Measurements from ENCODE around the gene APOL2. TPM values are rescaled to one million over a fixed set of nuclear protein-coding genes. Genes with fewer than 3 reads are reported as not detected.

Gene APOL2
- total RNA-seq, 2 donors from 2014 or later = 51.3 to 68.6 TPM

- ATAC-seq = no peak
- Mint-ChIP-seq H3K36me3 (no peaks in the 10 kb centered on the region), H3K27ac (no peak overlapping the region), H3K9me3 (no peaks in the 10 kb centered on the region)
- no peak for DNase-seq (ENCODE audit: low spot score in 2 of 2)
These were observed 54.8 kb downstream of the APOL2 start for GRCh38 chr22:36184433-36185025.

GRCh38 chr22:36183446-36183845 is 55.9 kb downstream of the APOL2 start:
- Mint-ChIP-seq H3K27ac (no peak overlapping the region), H3K36me3 (no peaks in the 10 kb centered on the region), H3K9me3 (no peaks in the 10 kb centered on the region)
- no peak for ATAC-seq
- DNase-seq (ENCODE audit: low spot score in 2 of 2) = no peak

DNA sequence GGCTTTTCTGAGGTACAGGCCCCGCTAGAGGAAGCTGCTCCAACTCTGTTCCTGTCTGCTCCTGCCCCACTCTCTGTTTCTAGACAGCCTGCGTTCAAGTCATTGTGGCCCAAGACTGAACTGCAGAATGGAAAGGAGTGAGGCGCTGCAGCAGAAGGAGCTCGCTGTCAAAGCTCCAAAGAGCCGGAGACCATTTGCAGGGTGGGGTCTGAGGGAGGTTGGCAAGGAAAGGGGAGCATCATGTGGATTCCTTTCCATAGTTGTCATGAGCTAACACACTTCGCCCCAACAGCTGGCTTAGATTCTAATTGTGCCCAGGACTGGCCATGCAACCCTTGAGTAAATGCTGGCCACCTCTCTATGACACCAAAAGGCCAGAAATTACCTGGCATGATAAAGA is 56.5 kb downstream of the APOL2 start:
- Mint-ChIP-seq H3K9me3 (no peaks in the 10 kb centered on the region), H3K36me3 (no peaks in the 10 kb centered on the region), H3K27ac (no peak overlapping the region)
- DNase-seq (ENCODE audit: low spot score in 2 of 2) (no peak), ATAC-seq (no peak)

DNA sequence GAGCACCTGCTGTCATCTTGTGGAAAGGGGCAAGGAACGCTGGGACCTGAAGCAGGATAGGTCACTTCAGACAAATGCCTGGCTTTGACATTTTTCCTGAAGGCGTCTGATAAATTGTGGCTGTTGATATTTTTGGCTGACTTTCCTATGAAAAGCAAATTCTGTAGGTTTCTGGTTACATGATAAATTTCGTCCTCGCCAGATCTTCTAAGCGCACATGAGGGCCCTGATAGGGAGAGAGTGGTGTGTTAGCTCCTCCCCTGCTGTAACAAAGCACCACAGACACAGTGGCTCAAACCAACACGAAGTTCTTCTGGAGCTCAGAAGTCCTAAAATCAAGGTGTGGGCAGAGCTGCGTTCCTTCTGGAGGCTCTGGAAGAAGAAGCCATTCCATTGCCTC is 57.3 kb downstream of the APOL2 start:
- DNase-seq (ENCODE audit: low spot score in 2 of 2) (no peak), ATAC-seq (no peak)
- peaks cover 0 to 4% of the 10 kb centered on the region in 2 donors for H3K36me3 Mint-ChIP-seq
- no peak overlapping the region for H3K27ac Mint-ChIP-seq
- H3K9me3 Mint-ChIP-seq = no peaks in the 10 kb centered on the region

DNA sequence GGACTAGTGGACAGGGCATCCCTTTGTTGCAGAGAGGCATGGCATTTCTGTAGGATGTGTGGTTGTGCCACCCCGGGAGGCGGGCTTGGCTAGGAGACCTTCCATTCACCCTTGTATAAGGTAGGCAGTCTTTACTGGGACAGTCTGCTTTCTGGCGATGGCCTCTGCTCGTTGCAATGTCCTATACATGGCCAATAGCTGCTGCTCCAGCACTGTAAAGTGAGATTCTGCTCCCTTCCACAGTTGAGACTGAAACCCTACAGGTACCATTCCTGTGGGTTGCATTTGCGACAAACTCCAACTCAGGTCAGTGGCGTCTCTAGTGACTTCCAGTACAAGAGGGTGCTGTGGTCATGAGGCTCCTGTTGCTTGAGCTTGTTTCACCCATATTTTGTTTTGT is 58.4 kb downstream of the APOL2 start:
- DNase-seq (ENCODE audit: low spot score in 2 of 2) (no peak), ATAC-seq (no peak)
- Mint-ChIP-seq H3K9me3 (peaks cover 0 to under 1% of the 10 kb centered on the region in 2 donors), H3K36me3 (peaks cover 0 to 9% of the 10 kb centered on the region in 2 donors), H3K27ac (no peak overlapping the region)

- ATAC-seq = peak; percentile 96 to 99
- H3K36me3 Mint-ChIP-seq = peaks cover 0 to 9% of the 10 kb centered on the region in 2 donors
- H3K27ac Mint-ChIP-seq = no peak overlapping the region
- peak; percentile 79 to 89 for DNase-seq (ENCODE audit: low spot score in 2 of 2)
- peaks cover 0 to 5% of the 10 kb centered on the region in 2 donors for H3K9me3 Mint-ChIP-seq
These were observed 59.1 kb downstream of the APOL2 start for GRCh38 chr22:36180038-36180880.

GRCh38 chr22:36177160-36177559 is 62.2 kb downstream of the APOL2 start:
- ATAC-seq = no peak
- DNase-seq (ENCODE audit: low spot score in 2 of 2) = no peak
- Mint-ChIP-seq H3K27ac (no peak overlapping the region), H3K9me3 (peaks cover 0 to 5% of the 10 kb centered on the region in 2 donors), H3K36me3 (peaks cover 0 to 9% of the 10 kb centered on the region in 2 donors)

Other genes with a start within 250 kb of the APOL2 start
- 1 to 10 TPM; 2.2 to 4.9 TPM for gene RBFOX2, start 210.7 kb downstream of the APOL2 start, total RNA-seq
- 10 to 100 TPM; 46.4 to 70.0 TPM for gene APOL3, start 78.8 kb downstream of the APOL2 start, total RNA-seq
- gene APOL4, start 37.7 kb downstream of the APOL2 start, total RNA-seq = under 1 TPM; 0.14 to 0.18 TPM
- 10 to 100 TPM; 27.2 to 40.5 TPM for gene APOL1, start 13.6 kb upstream of the APOL2 start, total RNA-seq
- 100 to 1,000 TPM; 521 to 691 TPM for gene MYH9, start 148.4 kb upstream of the APOL2 start, total RNA-seq
- gene TXN2, start 242.1 kb upstream of the APOL2 start, total RNA-seq = 100 to 1,000 TPM; 120 to 122 TPM

Measured in activated naive CD4-positive, alpha-beta T cell treated with anti-CD3 and anti-CD28 coated beads, Interleukin-2, amount 50 U/mL, for 72 hours (primary cell).